Activated gamma-delta T cell treated with anti-CD3 and anti-CD28 coated beads, Interleukin-2, amount 50 U/mL, for 16 hours (primary cell): ENCODE measurements around the gene KCNJ6.
"Not testable (repeated sequence)": the region's sequence is repeated elsewhere in the genome, so short reads cannot be mapped to it uniquely, and the experiment has no call there.

Source experiments
- DNase-seq: peaks from one replicate; pipeline ENCODE4 v3.0.0-alpha.2; 2020; ENCODE audit warnings: low read depth

The KCNJ6 gene

GRCh38 chr21:37732927-37733326, 183.3 kb downstream of the KCNJ6 start:
- DNase-seq: no peak

GRCh38 chr21:37724201-37724600, 192.1 kb downstream of the KCNJ6 start:
- no peak for DNase-seq

DNA sequence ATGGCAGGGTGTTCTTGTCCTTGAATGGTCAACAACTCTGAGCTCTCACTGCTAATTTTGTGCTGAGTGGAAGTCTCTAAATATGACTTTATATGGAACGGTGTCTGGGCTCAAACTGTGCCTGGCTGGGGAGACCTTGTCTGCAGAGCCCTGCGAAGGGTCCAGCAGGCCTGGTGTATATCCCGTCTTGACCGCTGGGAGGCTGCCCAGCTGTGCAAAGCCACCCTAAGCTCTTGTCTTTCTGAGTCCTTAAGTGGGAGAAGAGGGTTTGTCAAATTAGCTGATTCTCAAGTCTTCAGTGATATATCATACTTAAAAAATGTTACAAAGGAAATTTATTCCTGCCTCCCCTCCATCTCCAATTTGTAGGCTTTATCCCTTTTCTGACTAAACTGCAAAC, 198.7 kb downstream of the KCNJ6 start:
- DNase-seq: no peak

DNA sequence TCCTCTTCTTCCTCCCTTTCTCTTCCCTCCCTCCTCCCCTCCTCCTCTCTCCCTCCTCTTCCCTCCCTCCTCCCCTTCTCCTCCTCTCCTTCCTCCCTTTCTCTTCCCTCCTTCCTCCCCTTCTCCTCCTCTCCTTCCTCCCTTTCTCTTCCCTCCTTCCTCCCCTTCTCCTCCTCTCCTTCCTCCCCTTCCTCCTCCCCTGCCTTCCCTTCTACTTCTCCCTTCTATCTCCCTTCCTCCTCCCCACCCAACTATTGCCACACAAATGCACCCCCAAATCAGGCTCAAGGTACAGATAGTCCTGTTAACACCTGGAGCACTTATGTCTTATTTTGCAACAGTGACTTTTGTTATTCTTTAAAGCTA, 203.7 kb downstream of the KCNJ6 start:
- not testable (repeated sequence) for DNase-seq

GRCh38 chr21:37711836-37712568, 204.3 kb downstream of the KCNJ6 start:
- DNase-seq: no peak

DNA sequence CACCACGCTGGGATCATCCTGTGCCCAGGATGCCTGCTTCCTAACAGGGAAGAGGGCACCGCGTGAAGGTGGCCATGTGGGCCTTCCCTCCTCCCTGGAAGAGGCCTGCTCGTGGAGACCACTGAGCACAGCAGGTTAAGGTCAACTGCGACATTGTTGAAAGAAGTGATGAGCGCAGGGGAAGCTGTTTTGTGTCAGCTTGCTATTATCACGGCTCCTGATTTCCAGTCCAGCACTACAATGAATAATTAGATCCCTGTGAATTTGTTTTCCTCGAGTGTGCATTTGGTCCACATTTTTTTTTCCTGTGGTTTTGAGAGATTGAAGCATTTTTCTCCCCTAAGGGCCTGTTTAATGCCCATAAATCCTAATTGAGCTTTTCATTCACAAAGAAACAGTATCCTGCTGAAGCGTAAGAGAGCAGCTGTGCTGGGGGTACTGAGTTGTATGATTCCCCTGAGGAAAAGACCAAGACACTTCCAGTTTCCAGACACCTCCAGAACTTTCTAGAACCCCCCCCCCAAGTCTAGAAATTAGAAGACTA, 204.9 kb downstream of the KCNJ6 start:
- no peak for DNase-seq

DNA sequence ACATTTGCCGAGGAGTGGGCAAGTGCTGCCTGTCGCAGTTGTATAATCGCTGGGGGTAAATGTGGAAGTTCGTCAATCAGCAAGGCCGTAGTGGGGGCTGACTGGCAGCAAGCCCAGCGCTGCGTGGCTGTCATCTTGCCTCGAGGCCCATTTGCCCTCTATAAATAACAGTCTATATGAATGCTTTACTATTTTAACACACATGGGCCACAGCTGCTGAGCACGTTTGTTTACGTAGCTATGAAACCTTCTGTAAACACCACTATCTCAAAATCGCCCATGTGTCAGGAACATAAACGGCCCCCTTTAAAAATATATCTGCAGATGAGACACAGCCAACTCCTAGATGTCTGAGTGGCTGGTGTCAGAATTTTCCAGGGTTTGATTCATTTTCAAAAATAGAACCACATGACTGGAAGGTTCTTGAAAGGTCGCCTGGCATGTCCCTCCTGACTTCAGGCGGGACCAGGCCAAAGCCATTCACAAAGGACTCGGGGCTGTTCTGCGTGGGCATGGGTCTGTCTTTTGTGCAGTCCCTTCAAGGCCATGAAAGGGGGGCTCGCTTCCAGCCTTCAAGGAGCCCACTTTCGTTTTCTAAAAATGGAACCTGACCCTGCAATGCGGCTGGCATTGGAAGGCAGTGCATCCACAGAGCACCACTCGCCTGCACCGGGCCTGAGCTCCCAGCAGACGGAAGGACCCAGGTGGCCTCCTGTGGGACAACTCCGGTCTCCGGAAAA, 205.5 kb downstream of the KCNJ6 start:
- DNase-seq: no peak

DNA sequence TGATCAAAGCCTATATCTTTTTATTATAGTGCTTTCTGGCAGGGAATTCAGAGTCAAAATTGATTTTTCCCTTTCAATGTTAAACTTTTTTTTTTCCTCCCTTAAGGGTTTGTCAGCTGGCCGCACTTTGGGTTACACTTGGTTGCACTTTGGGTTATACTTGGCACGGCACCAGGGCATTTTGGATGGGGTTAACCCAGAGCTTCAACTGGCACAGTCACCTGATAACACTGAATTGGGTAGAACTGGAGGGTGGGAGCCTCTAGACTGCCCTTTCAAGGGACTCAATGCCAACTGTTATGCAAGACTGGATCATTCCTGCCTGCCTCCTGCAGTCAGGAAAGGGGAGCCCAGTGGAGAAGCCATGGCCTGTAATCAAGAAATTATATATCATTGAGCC, 211.5 kb downstream of the KCNJ6 start:
- no peak for DNase-seq

GRCh38 chr21:37702241-37702640, 214.0 kb downstream of the KCNJ6 start:
- DNase-seq: no peak

DNA sequence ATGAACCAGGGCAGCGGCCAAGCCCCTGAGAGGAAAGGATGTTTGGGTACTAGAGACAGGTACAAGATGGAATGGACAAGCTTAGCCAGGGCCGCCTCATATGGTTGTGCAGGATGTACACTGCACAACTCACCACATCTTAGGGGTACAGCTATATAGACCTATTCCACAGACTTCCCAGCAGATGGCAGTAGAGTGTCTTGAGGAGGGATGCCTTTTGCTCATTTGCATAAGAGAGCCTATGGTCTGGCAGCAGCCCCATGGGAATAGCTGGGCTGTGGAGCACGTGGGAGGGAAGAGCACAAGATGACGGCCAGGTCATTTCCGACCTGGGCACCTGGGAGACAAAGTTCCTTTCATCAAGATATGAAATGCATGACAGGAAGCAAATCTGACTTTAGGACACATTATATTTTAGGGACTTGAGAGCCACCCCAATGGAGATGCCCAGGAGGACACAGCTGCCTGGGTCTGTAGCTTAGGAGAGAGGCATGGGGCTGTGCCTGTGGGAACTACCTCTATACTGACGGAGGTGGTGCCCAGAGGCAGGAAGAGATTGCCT, 215.5 kb downstream of the KCNJ6 start:
- DNase-seq: no peak

GRCh38 chr21:37699024-37699775, 217.1 kb downstream of the KCNJ6 start:
- no peak for DNase-seq

- DNase-seq: no peak
Observed at GRCh38 chr21:37696936-37697335, 219.3 kb downstream of the KCNJ6 start.

DNA sequence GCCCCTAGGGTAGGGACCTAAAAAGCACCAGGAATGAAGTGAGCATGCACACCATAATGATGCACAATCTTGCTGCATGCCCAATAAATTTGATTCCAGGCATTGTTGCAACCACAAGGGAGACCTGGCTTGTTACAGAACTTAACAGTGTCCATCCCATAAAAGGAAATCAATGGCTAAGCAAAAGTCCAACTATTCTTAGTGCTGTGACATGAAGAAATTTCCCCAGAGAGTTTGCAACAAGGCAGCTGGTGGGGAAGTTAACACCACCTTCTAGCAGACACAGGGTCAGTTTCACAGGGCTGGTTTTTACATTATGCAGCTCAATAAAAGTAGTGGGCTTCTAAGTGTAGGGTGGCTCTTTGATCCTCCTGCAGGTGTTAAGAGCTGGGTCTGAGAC, 221.1 kb downstream of the KCNJ6 start:
- DNase-seq: no peak

- no peak for DNase-seq
Observed at GRCh38 chr21:37688952-37689659, 227.2 kb downstream of the KCNJ6 start.

DNA sequence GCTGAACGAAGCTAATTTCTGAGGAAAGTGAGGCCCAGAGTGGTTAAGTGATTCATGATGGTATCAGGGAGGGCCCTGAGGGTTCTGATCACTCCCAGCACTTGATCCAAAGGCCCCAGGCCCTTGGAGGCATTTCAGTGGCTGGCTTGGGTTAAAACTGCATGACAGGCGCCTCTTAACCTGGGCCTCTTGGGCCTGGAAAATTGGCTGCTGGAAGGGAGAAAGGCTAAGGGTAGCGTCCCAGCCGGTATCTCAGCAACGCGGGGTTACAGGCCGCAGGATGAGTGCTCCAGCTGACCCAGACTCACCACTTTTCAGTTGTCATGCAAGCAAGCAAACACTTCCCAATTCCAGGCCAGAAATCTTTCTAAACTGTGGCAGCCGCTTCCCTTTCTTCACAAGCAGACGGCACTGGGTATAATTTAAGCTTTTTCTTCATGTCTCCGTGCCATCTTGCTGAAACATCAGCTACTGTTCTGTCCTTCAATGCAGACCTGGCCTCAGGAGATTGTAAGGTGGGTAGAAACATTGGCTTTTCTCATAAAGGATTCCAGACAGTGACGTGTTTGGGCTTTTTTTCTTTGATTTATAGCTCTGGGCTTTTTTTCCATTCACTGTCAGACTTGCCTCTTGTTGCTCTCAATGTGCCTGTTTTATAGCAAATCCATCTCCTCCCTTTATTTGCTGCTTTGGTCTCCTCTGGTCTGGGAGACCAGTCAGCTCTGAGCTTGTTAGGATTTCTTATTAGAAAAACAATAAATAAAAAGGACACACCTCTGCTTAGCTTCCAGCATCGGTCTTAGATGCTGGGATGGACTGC, 229.1 kb downstream of the KCNJ6 start:
- DNase-seq: no peak

DNA sequence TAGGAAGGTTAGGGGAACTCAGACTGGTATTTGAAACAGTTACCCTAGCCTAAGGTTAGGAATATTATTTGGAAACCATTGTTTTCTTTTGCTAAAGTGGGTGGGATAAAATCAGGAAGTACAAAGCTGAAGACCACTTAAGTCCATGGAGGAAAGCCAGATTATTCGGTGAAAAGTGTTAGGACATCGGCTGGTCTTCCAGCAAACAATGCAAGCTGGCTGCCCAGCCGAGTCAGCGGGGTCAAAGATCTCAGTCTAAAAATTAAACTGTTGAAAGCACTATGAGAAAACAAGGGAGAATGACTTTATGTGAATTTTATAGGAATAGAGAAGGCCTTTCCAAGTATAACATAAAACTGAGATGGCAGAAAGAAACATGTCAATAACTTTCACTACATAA, 231.7 kb downstream of the KCNJ6 start:
- DNase-seq: no peak

DNA sequence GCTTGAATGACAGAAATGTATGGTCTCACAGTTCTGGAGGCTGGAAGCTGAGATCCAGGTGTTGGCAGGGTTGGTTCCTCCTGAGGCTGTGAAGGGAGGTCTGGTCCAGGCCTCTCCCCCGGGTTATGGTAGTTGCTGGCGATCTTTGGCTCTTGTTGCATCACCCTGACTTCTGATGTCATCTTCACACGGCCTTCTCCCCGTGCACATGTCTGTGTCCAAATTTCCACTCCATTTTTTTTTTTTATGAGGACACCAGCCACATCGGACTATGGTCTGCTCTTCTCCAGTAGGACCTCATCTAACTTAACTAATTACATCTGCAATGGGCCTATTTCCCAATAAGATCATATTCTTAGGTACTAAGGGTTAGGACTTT, 232.2 kb downstream of the KCNJ6 start:
- DNase-seq: no peak

DNA sequence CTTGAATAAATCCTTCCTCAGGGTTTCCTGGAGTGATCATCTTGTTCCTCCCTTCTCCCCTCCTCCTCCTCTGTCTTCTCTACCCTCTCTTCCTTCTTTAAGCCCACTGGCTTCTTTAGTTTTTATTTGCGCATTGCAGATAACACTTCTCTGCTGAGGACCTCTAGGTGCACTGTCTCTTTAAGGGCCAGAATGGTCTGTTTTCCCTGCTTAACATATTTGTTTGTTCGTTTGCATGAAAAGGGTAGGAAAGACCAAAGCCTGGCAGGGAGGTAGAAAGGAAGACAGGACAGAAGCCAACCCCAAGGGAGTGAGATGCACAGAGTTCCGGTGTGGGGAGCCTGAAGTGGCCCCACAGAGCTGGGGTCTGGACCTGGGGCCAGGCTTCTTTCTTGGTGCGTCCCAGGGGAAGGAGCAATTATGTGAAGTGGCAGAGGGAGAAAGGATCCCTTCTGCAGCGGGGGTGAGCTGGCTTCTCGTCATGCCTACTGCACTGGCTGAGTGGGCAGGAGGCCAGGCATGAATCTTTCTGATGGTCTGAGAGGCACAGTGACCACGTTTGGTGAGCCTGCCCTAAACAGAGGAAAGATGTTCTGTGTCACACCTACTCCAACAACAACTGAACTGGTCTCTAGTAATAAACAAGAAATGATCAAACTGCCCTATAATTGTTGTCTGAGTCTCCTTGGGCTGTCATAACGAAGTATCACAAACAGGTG, 232.7 kb downstream of the KCNJ6 start:
- no peak for DNase-seq

DNA sequence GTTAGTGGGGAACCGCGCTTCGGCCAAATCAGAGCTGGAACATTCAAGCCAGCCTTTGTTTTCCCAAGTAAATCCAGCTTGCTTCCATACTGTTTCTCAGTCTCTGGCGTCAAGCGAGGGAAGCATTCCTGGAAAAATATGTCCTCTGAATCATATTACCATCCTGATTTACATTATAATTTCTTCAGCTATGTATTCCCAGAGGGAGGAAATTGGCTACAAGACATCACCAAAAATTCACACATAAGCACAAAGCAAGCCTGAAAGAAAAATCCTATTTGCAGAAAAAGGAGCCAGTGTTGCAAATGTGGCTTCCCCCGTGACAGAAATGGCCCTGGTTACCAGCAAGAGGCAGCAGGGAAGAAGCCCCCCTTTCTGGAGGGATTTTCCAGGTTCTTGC, 233.3 kb downstream of the KCNJ6 start:
- no peak for DNase-seq

DNA sequence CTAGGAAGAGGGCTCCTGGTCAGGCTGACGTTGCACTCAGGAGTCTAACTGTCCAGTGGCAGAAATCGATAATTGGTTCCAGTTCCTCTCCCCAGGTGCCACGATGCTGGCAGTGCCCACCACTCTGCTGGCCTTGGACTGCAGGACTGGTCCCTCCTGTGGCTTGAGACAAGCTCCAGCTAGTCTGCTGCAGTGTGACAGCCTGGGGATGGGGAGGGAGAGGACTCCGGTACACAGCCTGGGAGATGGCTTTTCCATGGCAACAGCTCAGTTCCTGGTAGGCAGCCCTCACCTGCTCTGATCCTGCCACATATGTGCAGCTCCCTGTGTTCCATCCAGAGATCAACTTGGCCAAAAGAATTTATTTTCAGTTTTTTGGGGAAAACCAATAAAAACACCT, 239.3 kb downstream of the KCNJ6 start:
- no peak for DNase-seq
